Kidney (tissue), 14 donors: ENCODE results near the gene DHRS11. TPM values are rescaled to one million over a fixed set of nuclear protein-coding genes. Genes with fewer than 3 reads are reported as not detected.

Experiments used
- DNase-seq, 5 donors: peaks; one replicate each; pipeline ENCODE4 v3.0.0-alpha.2; 2013 to 2020
- FAIRE-seq: peaks from 2 replicates; lab custom pipeline; 2012; peaks lifted over from hg19 to GRCh38; lab: Jason Lieb, UNC
- H3K27ac ChIP-seq, 2 donors: one replicate each; pipeline ENCODE4 v1.7.0; 2013; ENCODE audit warnings: low read depth in 2 of 2, low read length in 2 of 2, inconsistent platforms in 1 of 2
- H3K27me3 ChIP-seq: one replicate; pipeline ENCODE4 v1.7.1; 2013; ENCODE audit warnings: low read length, inconsistent platforms; ENCODE audit not compliant: control insufficient read depth, insufficient read depth
- H3K36me3 ChIP-seq, 3 donors: one replicate each; pipeline versions ENCODE4 v1.7.0 to v1.7.1; 2013; ENCODE audit warnings: low read length in 3 of 3, control low read depth in 1 of 3, inconsistent platforms in 1 of 3; ENCODE audit not compliant: insufficient read depth in 3 of 3, control insufficient read depth in 2 of 3
- H3K4me1 ChIP-seq, 3 donors: one replicate each; pipeline versions ENCODE4 v1.7.0 to v1.7.1; 2013; ENCODE audit warnings: low read length in 3 of 3, inconsistent platforms in 1 of 3, low read depth in 1 of 3; ENCODE audit not compliant: control insufficient read depth in 2 of 3, insufficient read depth in 2 of 3
- H3K4me3 ChIP-seq, 3 donors: one replicate each; pipeline versions ENCODE4 v1.7.0 to v1.8.1; 2013; ENCODE audit warnings: low read length in 3 of 3, control low read depth in 1 of 3, inconsistent platforms in 1 of 3
- H3K9ac ChIP-seq, 3 donors: one replicate each; pipeline versions ENCODE4 v1.7.0 to v1.7.1; 2013; ENCODE audit warnings: low read length in 3 of 3, control low read depth in 1 of 3, inconsistent platforms in 1 of 3
- H3K9me3 ChIP-seq, 3 donors: one replicate each; pipeline versions ENCODE4 v1.7.0 to v1.7.1; 2013; ENCODE audit warnings: low read length in 3 of 3, control low read depth in 1 of 3, inconsistent platforms in 1 of 3; ENCODE audit not compliant: control insufficient read depth in 2 of 3, insufficient read depth in 1 of 3
- intact Hi-C: fragments of 100-400 bp; cut with DNase I; formaldehyde crosslinking; loops from one replicate; pipeline ENCODE4 v1.11.1; 2022
- polyA plus RNA-seq: library from polyadenylated mRNA; stranded (reverse); fragments of 350-450 nt; fragmentation: Illumina TruSeq; extraction: RNeasy Lipid Tissue Mini Kit (QIAGEN cat#74804); gene quantifications from one replicate; pipeline ENCODE4 v1.2.3, GENCODE V29; 2014; ENCODE audit warnings: low read depth, low replicate concordance; ENCODE audit not compliant: insufficient read depth
- total RNA-seq: library from RNA; stranded (reverse); fragmentation: NEBNext Ultra II Directional; extraction: Animal tissue kit (Norgen Biotek cat#: 25700); gene quantifications from one replicate; pipeline ENCODE4 v1.2.1, GENCODE V29; 2021
- TF ChIP-seq, protein P1 (sequence below): IDR thresholded peaks from 3 replicates; pipeline ENCODE4 v1.5.1; 2012; ENCODE audit warnings: mild to moderate bottlenecking, moderate library complexity, borderline replicate concordance; ENCODE audit not compliant: insufficient read depth; ENCODE audit errors: extremely low read depth
- donor health status: control.
- donor health status: control.
- donor health status: control.
- donor health status: control.
- donor health status: control.
- donor health status: DM: yes; HTN: yes; CAD: no.
- donor health status: Normal renal cell carcinoma (clear cell type).

Gene DHRS11
- total and polyA plus RNA-seq, 2 donors from 2014 or later = 11.8 to 40.7 TPM

DNA sequence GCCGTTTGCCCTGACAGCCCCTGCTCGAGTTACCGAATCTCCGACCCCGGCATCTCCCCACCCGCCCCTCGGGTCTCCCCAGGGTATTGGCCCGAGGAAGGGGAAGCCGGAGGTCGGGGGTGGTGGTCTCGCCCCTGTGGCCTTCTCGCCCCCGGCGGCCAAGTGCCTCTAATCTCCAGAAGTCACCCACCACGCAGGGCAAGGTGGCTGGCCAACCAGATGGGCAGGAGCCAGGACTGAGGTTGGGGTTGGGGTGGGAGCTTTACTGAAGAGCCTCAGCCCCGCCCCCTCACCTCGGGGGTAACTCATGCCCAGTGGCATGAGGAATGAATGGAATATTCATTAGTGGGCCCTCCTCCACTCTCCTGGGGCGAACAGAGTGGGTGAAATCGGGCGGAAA is 637 bp downstream of the DHRS11 start:
- Histone ChIP-seq H3K36me3 (peaks cover 0 to 15% (median under 1%) of the 10 kb centered on the region in 3 donors), H3K9me3 (no peaks in the 10 kb centered on the region), H3K4me3 (peak overlapping the region; percentile 8 to 69 (median 57)), H3K9ac (peak overlapping the region in 1 of 3 donors; percentile 67), H3K4me1 (peaks cover 0 to 21% (median 14%) of the 10 kb centered on the region in 3 donors), H3K27ac (peak overlapping the region in 1 of 2 donors; percentile 3), H3K27me3 (no peaks in the 10 kb centered on the region)
- no peak for FAIRE-seq
- TF ChIP-seq, protein P1, sequence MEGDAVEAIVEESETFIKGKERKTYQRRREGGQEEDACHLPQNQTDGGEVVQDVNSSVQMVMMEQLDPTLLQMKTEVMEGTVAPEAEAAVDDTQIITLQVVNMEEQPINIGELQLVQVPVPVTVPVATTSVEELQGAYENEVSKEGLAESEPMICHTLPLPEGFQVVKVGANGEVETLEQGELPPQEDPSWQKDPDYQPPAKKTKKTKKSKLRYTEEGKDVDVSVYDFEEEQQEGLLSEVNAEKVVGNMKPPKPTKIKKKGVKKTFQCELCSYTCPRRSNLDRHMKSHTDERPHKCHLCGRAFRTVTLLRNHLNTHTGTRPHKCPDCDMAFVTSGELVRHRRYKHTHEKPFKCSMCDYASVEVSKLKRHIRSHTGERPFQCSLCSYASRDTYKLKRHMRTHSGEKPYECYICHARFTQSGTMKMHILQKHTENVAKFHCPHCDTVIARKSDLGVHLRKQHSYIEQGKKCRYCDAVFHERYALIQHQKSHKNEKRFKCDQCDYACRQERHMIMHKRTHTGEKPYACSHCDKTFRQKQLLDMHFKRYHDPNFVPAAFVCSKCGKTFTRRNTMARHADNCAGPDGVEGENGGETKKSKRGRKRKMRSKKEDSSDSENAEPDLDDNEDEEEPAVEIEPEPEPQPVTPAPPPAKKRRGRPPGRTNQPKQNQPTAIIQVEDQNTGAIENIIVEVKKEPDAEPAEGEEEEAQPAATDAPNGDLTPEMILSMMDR = no peak
- DNase-seq = peak; percentile 42 to 83 (median 71)
- intact Hi-C loops = no loop called here

DNA sequence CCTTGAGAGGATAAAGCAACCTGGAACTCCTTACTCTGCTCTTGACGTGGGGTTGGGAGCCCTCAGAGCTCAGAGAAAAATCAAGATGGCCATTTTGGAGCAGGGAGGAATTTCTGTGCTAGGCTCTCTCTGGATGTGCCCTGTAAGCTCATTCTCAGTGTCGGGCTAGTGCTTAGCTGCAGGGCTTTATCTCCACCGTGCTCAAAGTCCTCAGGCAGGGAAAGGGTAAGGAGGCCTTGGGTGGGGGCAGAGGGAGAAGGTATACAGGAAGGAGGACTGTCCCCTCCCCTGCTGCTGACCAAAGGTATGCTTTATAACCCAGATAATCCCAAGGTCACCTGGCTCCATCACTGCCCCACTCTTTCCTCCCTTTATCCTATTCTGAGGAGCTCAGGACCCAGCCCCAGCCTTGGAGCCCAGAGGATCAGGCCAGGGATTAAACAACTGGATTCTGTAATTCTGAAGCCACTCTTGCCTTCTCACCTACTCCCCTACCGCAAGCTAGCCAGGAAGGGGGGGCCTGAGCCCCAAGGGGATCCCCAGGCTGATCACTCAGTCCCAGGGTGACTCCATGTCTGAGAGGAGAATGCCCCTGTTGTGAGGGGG is 1.1 kb downstream of the DHRS11 start:
- peak overlapping the region in 1 of 2 donors; percentile 3 for H3K27ac ChIP-seq
- peaks cover 0 to 11% (median 0%) of the 10 kb centered on the region in 3 donors for H3K36me3 ChIP-seq
- H3K9ac ChIP-seq = peak overlapping the region in 2 of 3 donors; percentile 18 to 67
- DNase-seq (no peak), FAIRE-seq (no peak)
- no peaks in the 10 kb centered on the region for H3K9me3 ChIP-seq
- intact Hi-C loops = no loop called here
- TF ChIP-seq, protein P1 = no peak
- H3K4me3 ChIP-seq = peak overlapping the region; percentile 34 to 69 (median 57)
- H3K4me1 ChIP-seq = peaks cover 0 to 21% (median 14%) of the 10 kb centered on the region in 3 donors
- H3K27me3 ChIP-seq = no peaks in the 10 kb centered on the region

DNA sequence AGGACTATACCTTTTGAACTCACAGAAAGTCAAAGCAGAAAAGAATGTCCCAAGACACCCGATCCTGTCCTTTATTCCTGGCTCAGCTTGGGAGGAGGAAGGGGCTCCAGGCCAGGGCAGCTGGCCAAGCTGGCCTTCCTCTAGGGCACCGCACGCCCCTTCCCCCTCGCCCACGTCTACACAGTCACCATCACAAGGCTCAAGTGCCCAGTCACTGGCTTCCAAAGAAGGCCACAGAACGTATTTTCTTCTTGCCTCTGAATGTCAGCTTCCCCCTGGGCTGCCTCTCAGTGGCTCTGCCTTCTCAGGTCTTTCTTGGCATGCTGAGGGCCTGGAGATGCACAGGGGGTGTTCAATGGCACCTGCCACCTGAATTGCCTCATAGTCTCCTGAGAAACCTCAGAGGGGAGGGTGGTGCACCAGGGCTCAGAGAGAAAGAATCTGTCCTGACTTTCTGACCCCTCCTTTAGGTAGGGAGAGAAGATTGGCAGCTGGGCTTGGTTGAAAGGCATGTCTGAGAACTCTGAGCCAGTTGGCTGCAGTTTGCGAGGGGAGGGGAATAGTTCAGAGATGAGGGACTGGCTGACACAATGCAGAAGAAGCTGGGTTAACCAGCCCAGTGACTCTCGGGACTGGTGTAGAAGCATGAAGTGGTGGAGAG is 2.1 kb downstream of the DHRS11 start:
- no peak for FAIRE-seq
- Histone ChIP-seq H3K36me3 (peaks cover 0 to 8% (median 0%) of the 10 kb centered on the region in 3 donors), H3K27me3 (no peaks in the 10 kb centered on the region), H3K4me1 (peaks cover 0 to 21% (median 14%) of the 10 kb centered on the region in 3 donors), H3K9me3 (no peaks in the 10 kb centered on the region), H3K4me3 (no peak overlapping the region), H3K9ac (no peak overlapping the region), H3K27ac (no peak overlapping the region)
- intact Hi-C loops = no loop called here
- TF ChIP-seq, protein P1 = no peak
- DNase-seq = peak in 1 of 5 donors; percentile 14
